CD14-positive monocyte (primary cell): Measurements from ENCODE around the gene RNPS1. TPM values are rescaled to one million over a fixed set of nuclear protein-coding genes. Genes with fewer than 3 reads are reported as not detected.

Source experiments
- DNase-seq, 3 donors: peaks; one replicate each; pipeline ENCODE4 v3.0.0-alpha.2; 2011 to 2022
- H2AFZ ChIP-seq: 2 replicates; pipeline ENCODE4 v1.6.0; 2012; ENCODE audit warnings: mild to moderate bottlenecking, low read depth, low read length, inconsistent platforms; ENCODE audit not compliant: insufficient read depth, poor library complexity, severe bottlenecking
- H3K27ac ChIP-seq, 2 donors: 1 replicate in 1 of 2; 2 replicates in 1 of 2; pipeline ENCODE4 v1.5.1; 2012 to 2013; ENCODE audit warnings: low read length in 2 of 2, control low read depth in 1 of 2, inconsistent platforms in 1 of 2, low read depth in 1 of 2, mild to moderate bottlenecking in 1 of 2
- H3K27me3 ChIP-seq, 2 donors: one replicate each; pipeline versions ENCODE4 v1.6.0 to v1.6.1; 2011 to 2013; ENCODE audit warnings: low read length in 2 of 2; ENCODE audit not compliant: control insufficient read depth in 2 of 2, insufficient read depth in 2 of 2
- H3K36me3 ChIP-seq, 2 donors: replicated peaks in 1 of 2; 1 replicate in 1 of 2; 2 replicates in 1 of 2; pipeline versions ENCODE4 v1.5.1 to v1.6.1; 2012 to 2013; ENCODE audit warnings: low read length in 2 of 2, control low read depth in 1 of 2, inconsistent platforms in 1 of 2, mild to moderate bottlenecking in 1 of 2; ENCODE audit not compliant: insufficient read depth in 2 of 2, control insufficient read depth in 1 of 2
- H3K4me1 ChIP-seq, 2 donors: 1 replicate in 1 of 2; 2 replicates in 1 of 2; pipeline versions ENCODE4 v1.5.1 to v1.6.1; 2012 to 2013; ENCODE audit warnings: low read length in 2 of 2, control low read depth in 1 of 2, inconsistent platforms in 1 of 2, mild to moderate bottlenecking in 1 of 2, moderate library complexity in 1 of 2; ENCODE audit not compliant: insufficient read depth in 2 of 2, control insufficient read depth in 1 of 2
- H3K4me2 ChIP-seq: replicated peaks from 2 replicates; pipeline ENCODE3; 2012; ENCODE audit warnings: low read length, moderate library complexity, mild to moderate bottlenecking; ENCODE audit not compliant: poor library complexity, severe bottlenecking; ENCODE audit errors: extremely low read depth
- H3K4me3 ChIP-seq, 3 experiments: fragments of 200-600 bp in 1 of 3; sonication (generic) in 1 of 3; replicated peaks in 1 of 3; 1 replicate in 2 of 3; 2 replicates in 1 of 3; pipeline ENCODE4 v1.5.1; 2011 to 2013; ENCODE audit warnings: low read length in 3 of 3, mild to moderate bottlenecking in 3 of 3, control low read depth in 2 of 3, low read depth in 2 of 3, inconsistent platforms in 1 of 3, moderate library complexity in 1 of 3
- H3K79me2 ChIP-seq: 2 replicates; pipeline ENCODE4 v1.6.0; 2012; ENCODE audit warnings: mild to moderate bottlenecking, control low read depth, inconsistent platforms, low read length, moderate library complexity; ENCODE audit not compliant: insufficient read depth
- H3K9ac ChIP-seq: 2 replicates; pipeline ENCODE4 v1.6.0; 2017; ENCODE audit warnings: low read length, mild to moderate bottlenecking; ENCODE audit not compliant: insufficient read depth, poor library complexity, severe bottlenecking
- H3K9me3 ChIP-seq, 2 donors: replicated peaks in 1 of 2; 1 replicate in 1 of 2; 2 replicates in 1 of 2; pipeline versions ENCODE4 v1.5.1 to v1.6.1; 2012 to 2013; ENCODE audit warnings: low read length in 2 of 2, control low read depth in 1 of 2; ENCODE audit not compliant: control insufficient read depth in 1 of 2, insufficient read depth in 1 of 2
- H4K20me1 ChIP-seq: 2 replicates; pipeline ENCODE4 v1.6.0; 2012; ENCODE audit warnings: mild to moderate bottlenecking, low read length, control low read depth, moderate library complexity; ENCODE audit not compliant: insufficient read depth
- H3K27ac Mint-ChIP-seq, 7 donors: one replicate each; pipeline ENCODE4 v1.8.0; 2020; ENCODE audit warnings: mild to moderate bottlenecking in 7 of 7, mixed read lengths in 7 of 7, moderate library complexity in 6 of 7, inconsistent platforms in 2 of 7
- H3K27me3 Mint-ChIP-seq, 3 donors: one replicate each; pipeline ENCODE4 v1.8.0; 2021 to 2022; ENCODE audit warnings: low read depth in 3 of 3, mild to moderate bottlenecking in 3 of 3, mixed read lengths in 3 of 3, moderate library complexity in 3 of 3, inconsistent platforms in 1 of 3
- H3K36me3 Mint-ChIP-seq, 2 donors: one replicate each; pipeline ENCODE4 v1.8.0; 2020; ENCODE audit warnings: mixed read lengths in 2 of 2, inconsistent platforms in 1 of 2, mild to moderate bottlenecking in 1 of 2
- H3K4me1 Mint-ChIP-seq: one replicate; pipeline ENCODE4 v1.8.0; 2020; ENCODE audit warnings: mild to moderate bottlenecking, mixed read lengths
- H3K4me3 Mint-ChIP-seq, 2 donors: one replicate each; pipeline ENCODE4 v1.8.0; 2020; ENCODE audit warnings: mild to moderate bottlenecking in 2 of 2, mixed read lengths in 2 of 2, moderate library complexity in 1 of 2
- H3K9me3 Mint-ChIP-seq, 7 donors: one replicate each; pipeline ENCODE4 v1.8.0; 2020 to 2022; ENCODE audit warnings: mixed read lengths in 7 of 7, mild to moderate bottlenecking in 6 of 7, moderate library complexity in 6 of 7, inconsistent platforms in 2 of 7
- WGBS: methylation state at CpG from one replicate; pipeline ENCODE4 v1.1.5; 2013; ENCODE audit warnings: missing lambda C conversion rate; ENCODE audit not compliant: insufficient coverage; 5-methylcytosine and 5-hydroxymethylcytosine counted together
- intact Hi-C, 2 donors: fragments of 100-400 bp; cut with micrococcal nuclease; formaldehyde crosslinking; loops; one replicate each; pipeline versions ENCODE4 v1.15.0 to v1.15.1; 2023
- polyA plus RNA-seq, 3 donors: library from polyadenylated mRNA; depleted of rRNA in 1 of 3; unstranded in 2 of 3; stranded (reverse) in 1 of 3; fragments of 300-500 nt in 2 of 3; fragments of >200 nt in 1 of 3; fragmentation: Illumina TruSeq in 2 of 3; gene quantifications; 1 replicate in 2 of 3; 2 replicates in 1 of 3; pipeline ENCODE4 v1.2.3, GENCODE V29; 2012 to 2021
- TF ChIP-seq, protein P1 (sequence below): fragments of 200-600 bp; IDR thresholded peaks from one replicate; pipeline ENCODE4 v1.8.0; 2022; ENCODE audit warnings: antibody characterized with exemption, mild to moderate bottlenecking

Gene RNPS1
- polyA plus RNA-seq, 3 donors = 93.7 to 176 (median 106) TPM

DNA sequence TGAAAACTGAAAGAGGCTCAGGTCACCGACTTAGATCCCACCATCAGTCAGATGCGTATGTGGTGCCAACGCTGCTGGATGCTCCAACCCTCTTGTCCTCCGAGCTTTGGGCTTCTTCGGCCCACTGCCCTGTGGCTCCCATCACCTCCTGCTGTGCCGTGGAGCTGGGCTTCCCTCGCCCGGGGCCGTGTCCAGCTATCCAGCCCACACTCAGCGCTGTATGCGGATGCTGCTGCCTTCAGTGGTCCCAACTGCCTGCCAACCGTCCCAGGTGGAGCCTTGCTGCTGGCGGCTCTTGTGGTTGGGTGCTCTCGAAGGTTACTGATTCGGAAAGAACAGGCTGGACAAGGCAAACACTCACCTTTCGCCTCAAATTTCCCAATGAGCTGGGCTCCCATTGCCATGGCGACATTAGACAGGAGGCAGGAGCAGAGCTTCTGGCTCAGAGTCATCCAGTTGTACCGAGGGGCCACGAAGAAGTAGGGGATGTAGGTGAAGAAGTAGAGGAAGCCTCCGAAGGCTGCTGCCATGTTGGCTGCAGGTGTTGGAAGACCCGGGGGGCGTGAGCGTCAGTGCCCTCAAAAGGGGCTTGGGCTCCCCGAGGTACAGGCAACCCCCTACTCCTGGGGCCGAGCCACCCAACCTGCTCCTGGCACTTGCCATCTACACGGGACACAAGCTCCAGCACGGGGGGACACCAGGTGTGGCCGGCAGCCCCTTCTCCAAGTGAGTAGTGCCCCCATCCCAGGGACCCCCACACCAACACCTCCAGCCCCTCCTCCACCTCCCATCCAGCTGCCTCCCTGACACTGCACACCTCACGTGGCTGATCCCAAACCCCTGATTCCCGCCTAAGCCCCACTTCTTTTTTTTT, 40.4 kb upstream of the RNPS1 start:
- H3K4me2 ChIP-seq = no peak overlapping the region
- H3K4me1 ChIP-seq = no peaks in the 10 kb centered on the region
- no peaks in the 10 kb centered on the region for H3K36me3 ChIP-seq
- H3K79me2 ChIP-seq = no peaks in the 10 kb centered on the region
- no peak overlapping the region for H3K27ac ChIP-seq
- no peaks in the 10 kb centered on the region for H3K4me1 Mint-ChIP-seq
- TF ChIP-seq, protein P1, sequence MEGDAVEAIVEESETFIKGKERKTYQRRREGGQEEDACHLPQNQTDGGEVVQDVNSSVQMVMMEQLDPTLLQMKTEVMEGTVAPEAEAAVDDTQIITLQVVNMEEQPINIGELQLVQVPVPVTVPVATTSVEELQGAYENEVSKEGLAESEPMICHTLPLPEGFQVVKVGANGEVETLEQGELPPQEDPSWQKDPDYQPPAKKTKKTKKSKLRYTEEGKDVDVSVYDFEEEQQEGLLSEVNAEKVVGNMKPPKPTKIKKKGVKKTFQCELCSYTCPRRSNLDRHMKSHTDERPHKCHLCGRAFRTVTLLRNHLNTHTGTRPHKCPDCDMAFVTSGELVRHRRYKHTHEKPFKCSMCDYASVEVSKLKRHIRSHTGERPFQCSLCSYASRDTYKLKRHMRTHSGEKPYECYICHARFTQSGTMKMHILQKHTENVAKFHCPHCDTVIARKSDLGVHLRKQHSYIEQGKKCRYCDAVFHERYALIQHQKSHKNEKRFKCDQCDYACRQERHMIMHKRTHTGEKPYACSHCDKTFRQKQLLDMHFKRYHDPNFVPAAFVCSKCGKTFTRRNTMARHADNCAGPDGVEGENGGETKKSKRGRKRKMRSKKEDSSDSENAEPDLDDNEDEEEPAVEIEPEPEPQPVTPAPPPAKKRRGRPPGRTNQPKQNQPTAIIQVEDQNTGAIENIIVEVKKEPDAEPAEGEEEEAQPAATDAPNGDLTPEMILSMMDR = no peak
- no peak overlapping the region for H2AFZ ChIP-seq
- no peak overlapping the region for H3K4me3 Mint-ChIP-seq
- H3K27me3 Mint-ChIP-seq = peaks cover 2 to 6% (median 5%) of the 10 kb centered on the region in 3 donors
- 96% methylated on average over 23 of the region's 30 CpGs for WGBS
- no peaks in the 10 kb centered on the region for H3K36me3 Mint-ChIP-seq
- no peaks in the 10 kb centered on the region for H3K27me3 ChIP-seq
- H3K9ac ChIP-seq = no peak overlapping the region
- no peaks in the 10 kb centered on the region for H3K9me3 ChIP-seq
- intact Hi-C loops = no loop called here
- H3K4me3 ChIP-seq = no peak overlapping the region
- H3K27ac Mint-ChIP-seq = peak overlapping the region in 1 of 7 donors; percentile 35
- H3K9me3 Mint-ChIP-seq = peaks cover 0 to 3% (median 0%) of the 10 kb centered on the region in 7 donors
- H4K20me1 ChIP-seq = no peaks in the 10 kb centered on the region
- DNase-seq = no peak

GRCh38 chr16:2299915-2300192, 31.9 kb upstream of the RNPS1 start:
- Histone ChIP-seq H3K4me2 (no peak overlapping the region), H3K4me1 (peaks cover 0 to 6% of the 10 kb centered on the region in 2 donors), H3K4me3 (no peak overlapping the region), H4K20me1 (no peaks in the 10 kb centered on the region), H3K36me3 (no peaks in the 10 kb centered on the region), H3K9me3 (no peaks in the 10 kb centered on the region), H3K79me2 (no peaks in the 10 kb centered on the region), H3K27ac (no peak overlapping the region), H2AFZ (no peak overlapping the region), H3K9ac (no peak overlapping the region), H3K27me3 (no peaks in the 10 kb centered on the region)
- no peak overlapping the region for H3K27ac Mint-ChIP-seq
- TF ChIP-seq, protein P1 = no peak
- no peaks in the 10 kb centered on the region for H3K9me3 Mint-ChIP-seq
- WGBS = 79% methylated on average over 5 of the region's 10 CpGs
- intact Hi-C loops = no loop called here
- H3K36me3 Mint-ChIP-seq = no peaks in the 10 kb centered on the region
- H3K27me3 Mint-ChIP-seq = peaks cover 0 to 2% (median 0%) of the 10 kb centered on the region in 3 donors
- no peak for DNase-seq
- H3K4me3 Mint-ChIP-seq = no peak overlapping the region
- H3K4me1 Mint-ChIP-seq = peaks cover 8% of the 10 kb centered on the region
